NOMO-1 (cell line): Measurements from ENCODE around the gene NIBAN1.
"Not testable (repeated sequence)": the region's sequence is repeated elsewhere in the genome, so short reads cannot be mapped to it uniquely, and the experiment has no call there.

Experiments used
- DNase-seq, 2 experiments: peaks; one replicate each; lab custom pipeline; 2025; ENCODE audit not compliant: unreplicated experiment in 2 of 2; lab: John Stamatoyannopoulos, UW

Gene NIBAN1, protein sequence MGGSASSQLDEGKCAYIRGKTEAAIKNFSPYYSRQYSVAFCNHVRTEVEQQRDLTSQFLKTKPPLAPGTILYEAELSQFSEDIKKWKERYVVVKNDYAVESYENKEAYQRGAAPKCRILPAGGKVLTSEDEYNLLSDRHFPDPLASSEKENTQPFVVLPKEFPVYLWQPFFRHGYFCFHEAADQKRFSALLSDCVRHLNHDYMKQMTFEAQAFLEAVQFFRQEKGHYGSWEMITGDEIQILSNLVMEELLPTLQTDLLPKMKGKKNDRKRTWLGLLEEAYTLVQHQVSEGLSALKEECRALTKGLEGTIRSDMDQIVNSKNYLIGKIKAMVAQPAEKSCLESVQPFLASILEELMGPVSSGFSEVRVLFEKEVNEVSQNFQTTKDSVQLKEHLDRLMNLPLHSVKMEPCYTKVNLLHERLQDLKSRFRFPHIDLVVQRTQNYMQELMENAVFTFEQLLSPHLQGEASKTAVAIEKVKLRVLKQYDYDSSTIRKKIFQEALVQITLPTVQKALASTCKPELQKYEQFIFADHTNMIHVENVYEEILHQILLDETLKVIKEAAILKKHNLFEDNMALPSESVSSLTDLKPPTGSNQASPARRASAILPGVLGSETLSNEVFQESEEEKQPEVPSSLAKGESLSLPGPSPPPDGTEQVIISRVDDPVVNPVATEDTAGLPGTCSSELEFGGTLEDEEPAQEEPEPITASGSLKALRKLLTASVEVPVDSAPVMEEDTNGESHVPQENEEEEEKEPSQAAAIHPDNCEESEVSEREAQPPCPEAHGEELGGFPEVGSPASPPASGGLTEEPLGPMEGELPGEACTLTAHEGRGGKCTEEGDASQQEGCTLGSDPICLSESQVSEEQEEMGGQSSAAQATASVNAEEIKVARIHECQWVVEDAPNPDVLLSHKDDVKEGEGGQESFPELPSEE

GRCh38 chr1:184974056-184974836 is at the start of gene NIBAN1:
Gene NIBAN1, minus strand, starts transcription at chr1:184974508. Its CDS starts 152 bp downstream, at chr1:184974356.
- peak; percentile 58 to 63 for DNase-seq

DNA sequence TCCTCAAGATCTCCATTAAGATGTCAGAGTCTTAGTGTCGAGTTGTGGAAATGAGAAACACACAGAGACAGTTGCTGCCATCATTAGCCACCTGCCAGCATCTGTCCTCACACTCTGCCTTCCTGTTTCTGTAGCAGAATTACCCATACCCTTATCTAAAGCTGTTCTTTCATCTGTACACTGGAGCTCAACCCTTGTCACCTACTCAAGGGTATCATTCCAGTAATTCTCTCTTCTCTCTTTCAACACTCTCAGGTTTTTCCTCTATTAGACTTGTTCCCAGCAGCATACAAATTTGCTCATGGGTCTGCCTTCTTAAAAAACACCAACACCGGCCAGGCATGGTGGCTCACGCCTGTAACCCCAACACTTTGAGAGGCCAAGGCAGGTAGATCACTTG is 43.7 kb upstream of the NIBAN1 start:
- no peak for DNase-seq

DNA sequence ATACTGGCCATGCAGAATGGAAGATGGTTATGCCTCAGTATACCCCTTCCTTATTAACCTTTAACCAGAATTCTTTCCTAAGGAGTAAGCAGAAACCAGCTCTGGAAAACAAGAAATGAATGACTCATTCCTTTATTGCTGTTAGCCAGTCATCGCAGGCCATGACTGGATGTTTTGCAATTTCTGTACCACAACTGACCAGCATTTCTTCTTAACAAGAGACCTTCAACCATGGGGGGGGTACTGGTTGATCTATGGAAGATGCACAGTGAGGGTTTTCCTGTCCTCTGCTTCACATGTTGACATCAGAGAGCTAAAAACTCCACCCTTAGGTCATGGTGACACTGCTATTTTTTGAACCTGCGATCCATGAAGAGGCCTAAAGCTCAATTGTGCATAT is 43.0 kb upstream of the NIBAN1 start:
- peak; percentile 5 to 52 for DNase-seq

- no peak for DNase-seq
These were observed 42.6 kb upstream of the NIBAN1 start for GRCh38 chr1:185016880-185017279.

DNA sequence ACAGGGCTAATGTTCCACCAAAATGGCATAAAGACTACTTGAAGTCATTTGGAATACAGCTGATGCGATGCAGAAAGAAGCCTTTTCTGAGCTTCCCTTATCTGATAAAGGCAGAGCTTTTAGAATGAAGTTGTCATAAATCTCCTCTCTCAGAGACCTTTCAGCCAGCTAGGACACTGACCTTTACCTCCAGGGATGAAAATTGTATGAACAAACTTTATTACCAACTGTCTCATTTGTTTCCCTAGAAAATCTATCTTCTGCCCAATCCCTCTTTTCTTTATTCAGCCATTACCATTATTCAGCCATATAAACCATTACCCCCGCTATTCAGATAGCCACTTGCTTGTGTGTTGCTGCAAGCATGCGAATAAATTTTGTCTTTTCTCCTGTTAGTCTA is 41.3 kb upstream of the NIBAN1 start:
- no peak for DNase-seq

GRCh38 chr1:185014941-185015340 is 40.6 kb upstream of the NIBAN1 start:
- peak in 1 of 2 experiments; percentile 10 for DNase-seq

DNA sequence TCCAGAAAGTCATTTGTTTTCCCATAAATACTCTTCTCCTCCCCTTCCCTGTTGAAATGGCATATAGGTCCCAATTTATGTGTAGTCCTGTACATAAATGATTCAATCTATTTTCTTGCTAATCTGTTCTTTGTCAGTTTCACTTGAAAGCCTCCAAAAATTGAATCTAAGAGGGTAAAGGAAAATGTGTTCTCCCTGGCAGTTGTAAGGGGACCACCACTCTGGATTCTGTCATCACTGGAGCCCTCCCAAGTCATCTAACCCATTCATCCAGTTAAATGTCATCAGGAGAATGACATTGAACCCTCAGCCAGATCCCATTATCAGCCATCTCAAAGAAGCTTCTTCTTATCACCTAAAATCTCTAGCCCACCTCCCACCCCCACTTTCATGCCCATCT is 36.1 kb upstream of the NIBAN1 start:
- no peak for DNase-seq

DNA sequence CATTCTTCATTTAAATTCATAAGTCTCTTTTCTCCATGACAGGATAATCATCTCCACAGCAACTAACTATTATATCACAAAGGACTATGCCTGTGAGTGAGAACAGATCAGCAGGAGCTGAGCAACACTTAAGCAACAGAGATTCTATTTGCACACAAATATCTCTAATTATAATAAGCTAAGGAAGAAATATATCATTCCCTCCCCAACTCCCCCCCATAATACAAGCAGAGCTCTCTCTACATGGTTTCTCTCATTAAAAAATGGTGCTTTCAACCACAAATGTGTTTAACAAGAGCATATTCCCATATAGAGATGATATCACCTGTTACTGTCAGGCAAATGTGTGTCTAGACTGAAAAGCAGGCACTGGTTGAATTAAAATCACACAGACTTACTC is 34.5 kb upstream of the NIBAN1 start:
- DNase-seq, result no peak

DNA sequence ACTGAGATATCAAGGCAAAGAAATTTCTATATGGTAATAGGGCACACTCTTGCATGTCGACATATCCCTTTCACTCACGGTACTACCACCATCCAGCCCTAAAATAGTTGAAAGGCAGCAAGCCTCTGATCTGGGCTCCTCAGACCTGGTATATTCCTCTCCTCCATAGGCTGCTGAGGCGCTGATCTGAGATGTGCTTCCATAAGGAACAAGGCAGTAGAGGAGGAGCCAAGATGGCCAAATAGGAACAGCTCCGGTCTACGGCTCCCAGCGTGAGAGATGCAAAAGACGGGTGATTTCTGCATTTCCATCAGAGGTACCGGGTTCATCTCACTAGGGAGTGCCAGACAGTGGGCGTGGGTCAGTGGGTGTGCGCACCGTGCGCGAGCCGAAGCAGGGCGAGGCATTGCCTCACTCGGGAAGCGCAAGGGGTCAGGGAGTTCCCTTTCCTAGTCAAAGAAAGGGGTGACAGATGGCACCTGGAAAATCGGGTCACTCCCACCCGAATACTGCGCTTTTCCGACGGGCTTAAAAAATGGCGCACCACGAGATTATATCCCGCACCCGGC is 27.1 kb upstream of the NIBAN1 start:
- DNase-seq, result not testable (repeated sequence)

- not testable (repeated sequence) for DNase-seq
These were observed 25.7 kb upstream of the NIBAN1 start for GRCh38 chr1:184999974-185000373.

DNA sequence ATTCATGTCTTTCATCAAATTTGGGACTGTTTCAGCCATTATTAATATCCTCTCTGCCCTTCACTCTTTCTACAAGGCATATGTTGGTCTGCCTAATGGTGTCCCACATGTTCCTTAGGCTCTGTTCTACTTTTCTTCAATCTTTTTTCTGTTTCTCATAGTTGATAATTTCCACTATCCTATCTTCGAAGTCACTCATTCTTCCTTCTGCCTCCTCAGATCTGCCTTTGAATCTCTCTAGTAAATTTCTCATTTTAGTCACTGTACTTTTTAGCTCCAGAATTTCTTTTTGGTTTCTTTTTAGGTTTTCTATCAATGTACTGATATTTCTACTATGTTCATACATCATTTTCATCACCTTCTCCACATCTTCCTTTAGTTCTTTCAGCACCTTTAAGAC is 20.0 kb upstream of the NIBAN1 start:
- no peak for DNase-seq

- DNase-seq, result no peak
These were observed 18.0 kb upstream of the NIBAN1 start for GRCh38 chr1:184992271-184992670.

DNA sequence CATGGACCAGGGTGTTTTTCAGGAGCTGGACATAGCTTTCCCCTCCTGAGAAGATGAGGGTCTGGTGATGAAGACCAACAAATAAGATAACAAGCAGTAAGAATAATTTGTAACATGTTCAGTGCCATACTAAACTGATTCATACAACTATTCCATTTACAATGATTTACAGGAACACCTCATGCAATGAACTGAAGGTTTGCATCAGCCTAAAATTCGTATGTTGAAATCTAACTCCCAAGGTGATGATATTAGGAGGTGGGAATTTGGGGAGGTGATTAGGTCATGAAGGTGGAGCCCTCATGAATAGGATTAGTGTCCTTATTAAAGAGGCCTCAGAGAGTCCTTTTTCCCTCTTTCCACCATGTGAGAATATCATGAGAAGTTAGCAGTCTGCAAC is 15.9 kb upstream of the NIBAN1 start:
- no peak for DNase-seq

- no peak for DNase-seq
These were observed 14.2 kb upstream of the NIBAN1 start for GRCh38 chr1:184988506-184988905.

DNA sequence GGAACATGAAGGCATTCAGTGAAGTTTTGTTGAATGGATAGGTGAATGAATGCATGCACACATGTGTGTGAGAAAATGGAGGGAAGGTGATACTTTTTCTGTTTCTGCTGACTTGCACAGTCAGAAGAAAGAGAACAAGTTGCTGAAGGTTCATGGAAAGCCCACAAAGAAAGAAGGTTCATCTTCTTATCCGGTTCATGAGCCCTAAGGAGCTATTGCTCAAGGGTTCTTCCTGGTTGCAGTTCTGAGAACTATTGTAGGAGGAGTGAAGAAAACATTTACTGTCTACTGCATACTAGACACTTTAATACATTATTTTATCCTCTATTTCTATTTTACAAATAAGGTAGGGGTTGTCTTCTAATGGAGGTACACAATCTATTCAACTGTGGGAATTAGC is 13.4 kb upstream of the NIBAN1 start:
- peak; percentile 18 to 65 for DNase-seq

DNA sequence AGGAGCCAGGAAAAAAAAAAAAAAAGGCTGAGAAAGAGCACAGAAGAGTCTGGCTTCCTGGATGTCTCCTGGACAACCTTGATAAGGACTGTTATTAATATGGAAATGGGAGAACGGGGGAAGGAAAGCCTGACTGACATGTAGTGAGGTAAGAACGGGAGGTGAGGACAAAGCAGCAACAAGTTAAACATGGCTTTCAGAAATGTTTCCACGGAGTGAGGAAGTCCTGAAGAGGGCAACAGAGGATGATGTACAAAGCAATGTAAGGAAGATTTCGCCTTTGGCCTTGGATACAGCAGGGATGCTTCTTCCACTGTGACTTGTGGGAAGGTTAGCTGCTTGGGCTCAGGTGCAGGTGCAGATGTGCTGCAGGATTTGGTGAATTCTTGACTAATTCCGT is 11.9 kb upstream of the NIBAN1 start:
- DNase-seq, result no peak

- DNase-seq, result peak; percentile 71 to 86
These were observed 8.0 kb upstream of the NIBAN1 start for GRCh38 chr1:184982002-184982954.

- DNase-seq, result no peak
These were observed 6.4 kb upstream of the NIBAN1 start for GRCh38 chr1:184980726-184981125.

- DNase-seq, result no peak
These were observed 1.0 kb upstream of the NIBAN1 start for GRCh38 chr1:184975208-184975870.
